CD4-positive, alpha-beta T cell treated with Interleukin-17A for 4 hours (primary cell): Measurements from ENCODE around the gene CLEC14A.

Experiments used
- DNase-seq: peaks from one replicate; pipeline ENCODE4 v3.0.0-alpha.2; 2020; ENCODE audit warnings: mixed read lengths

CLEC14A gene, protein sequence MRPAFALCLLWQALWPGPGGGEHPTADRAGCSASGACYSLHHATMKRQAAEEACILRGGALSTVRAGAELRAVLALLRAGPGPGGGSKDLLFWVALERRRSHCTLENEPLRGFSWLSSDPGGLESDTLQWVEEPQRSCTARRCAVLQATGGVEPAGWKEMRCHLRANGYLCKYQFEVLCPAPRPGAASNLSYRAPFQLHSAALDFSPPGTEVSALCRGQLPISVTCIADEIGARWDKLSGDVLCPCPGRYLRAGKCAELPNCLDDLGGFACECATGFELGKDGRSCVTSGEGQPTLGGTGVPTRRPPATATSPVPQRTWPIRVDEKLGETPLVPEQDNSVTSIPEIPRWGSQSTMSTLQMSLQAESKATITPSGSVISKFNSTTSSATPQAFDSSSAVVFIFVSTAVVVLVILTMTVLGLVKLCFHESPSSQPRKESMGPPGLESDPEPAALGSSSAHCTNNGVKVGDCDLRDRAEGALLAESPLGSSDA

GRCh38 chr14:38255673-38256532 is at the start of gene CLEC14A:
CLEC14A (minus strand) TSS chr14:38256093; CDS start chr14:38256022, 71 bp downstream.
- no peak for DNase-seq

GRCh38 chr14:38302966-38303365 is 47.1 kb upstream of the CLEC14A start:
- DNase-seq, result no peak

DNA sequence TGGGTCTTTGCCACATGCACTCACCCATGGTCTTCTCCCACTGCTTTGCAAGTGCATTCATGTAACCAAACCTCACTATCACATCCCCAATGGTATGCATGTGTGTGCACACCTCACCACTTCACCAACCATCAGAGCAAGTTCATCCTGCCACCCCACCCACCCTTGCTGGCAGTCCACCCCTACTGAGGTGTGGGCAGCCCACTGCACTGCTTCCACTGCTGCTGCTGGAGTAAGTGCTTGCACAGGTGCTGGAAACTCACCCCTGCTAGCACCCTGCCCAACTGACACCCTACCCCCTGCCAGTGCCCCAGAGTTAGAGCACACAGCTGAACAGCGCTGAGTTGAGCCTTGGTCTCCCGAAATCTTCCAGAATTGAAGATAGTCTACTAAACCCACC is 46.1 kb upstream of the CLEC14A start:
- no peak for DNase-seq

DNA sequence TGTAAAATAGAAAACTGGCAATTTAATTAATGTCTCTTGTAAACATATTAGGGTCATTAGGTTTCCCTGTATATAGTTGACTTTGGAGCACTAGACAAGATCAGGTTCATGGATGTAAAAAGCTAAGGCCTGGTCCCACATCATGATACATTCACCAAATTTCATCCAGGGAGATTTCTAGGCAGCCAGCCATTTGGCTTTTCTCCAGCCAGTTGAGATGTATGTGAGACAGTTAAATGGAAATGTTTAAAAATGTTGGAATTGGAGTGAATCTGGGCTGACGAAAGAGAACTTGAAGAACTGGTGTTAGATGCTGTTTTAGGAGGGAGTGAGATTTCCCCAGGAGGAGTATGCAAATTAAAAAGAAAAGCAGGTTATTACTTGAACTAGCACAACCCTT is 41.8 kb upstream of the CLEC14A start:
- DNase-seq, result no peak

GRCh38 chr14:38291681-38292467 is 36.0 kb upstream of the CLEC14A start:
- no peak for DNase-seq

DNA sequence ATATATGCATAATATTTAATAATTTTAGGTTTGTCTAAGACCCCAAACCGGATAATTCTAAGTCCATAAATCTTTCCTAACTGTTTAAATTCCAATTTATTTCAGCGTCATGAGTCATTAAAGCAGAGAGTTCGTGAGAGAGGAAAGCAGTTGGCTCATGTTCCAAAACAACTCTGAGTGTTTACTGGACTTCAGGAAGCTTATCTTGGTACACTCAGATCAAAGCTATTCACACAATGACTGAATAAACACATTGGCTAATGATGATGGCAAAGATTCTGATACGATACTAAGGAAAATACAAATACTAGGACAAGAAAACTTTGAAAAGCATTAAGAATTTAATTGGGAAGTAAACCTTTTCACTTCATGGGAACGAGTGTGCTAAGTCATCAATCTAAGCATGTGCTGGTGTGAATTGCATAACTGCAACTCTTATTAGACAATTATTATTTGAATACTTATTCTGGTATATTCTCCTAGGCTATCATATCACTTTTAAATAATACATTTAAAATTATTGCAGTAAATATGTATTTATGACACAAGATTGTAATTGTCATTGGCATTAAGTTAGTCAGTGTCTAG is 34.8 kb upstream of the CLEC14A start:
- no peak for DNase-seq

DNA sequence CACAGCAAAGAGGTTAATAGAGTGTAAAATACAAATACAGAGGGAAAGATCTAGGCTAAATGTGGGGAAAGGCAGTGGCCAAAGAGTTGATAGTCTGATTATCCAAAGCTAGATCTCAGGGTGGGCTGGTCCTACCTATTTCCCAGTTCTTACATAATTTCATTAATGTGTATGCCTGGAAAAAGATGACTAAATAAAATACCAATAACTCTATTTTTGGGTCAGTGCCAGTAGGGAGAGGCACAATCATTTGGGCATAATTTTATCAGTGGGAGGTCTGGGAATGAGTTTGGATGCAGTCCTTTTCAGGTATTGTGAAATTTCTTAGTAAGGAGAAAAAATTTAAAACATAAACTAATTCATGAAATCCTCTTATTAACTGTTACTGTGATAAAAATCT is 30.6 kb upstream of the CLEC14A start:
- no peak for DNase-seq

DNA sequence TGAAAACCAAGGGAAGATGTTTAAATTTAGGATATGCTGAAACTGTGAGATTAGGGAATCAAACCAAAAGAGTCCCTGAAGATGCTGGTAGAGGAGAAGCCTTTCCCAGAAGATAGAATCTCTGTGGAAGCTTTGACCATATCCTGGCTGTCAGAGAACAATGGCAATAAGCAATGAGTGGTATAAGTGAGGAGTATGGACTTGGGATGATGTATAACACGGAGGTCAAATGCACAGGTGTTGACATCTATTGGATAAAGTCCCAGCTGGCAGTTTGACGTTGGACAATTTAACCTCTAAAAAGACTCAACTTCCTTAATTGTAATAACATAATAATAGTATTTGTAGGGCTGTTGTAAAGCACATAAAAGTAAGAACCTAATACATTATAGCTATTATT is 30.1 kb upstream of the CLEC14A start:
- DNase-seq, result no peak

- DNase-seq, result no peak
Observed at GRCh38 chr14:38282936-38283335, 27.0 kb upstream of the CLEC14A start.

GRCh38 chr14:38280081-38280480 is 24.2 kb upstream of the CLEC14A start:
- DNase-seq, result no peak

DNA sequence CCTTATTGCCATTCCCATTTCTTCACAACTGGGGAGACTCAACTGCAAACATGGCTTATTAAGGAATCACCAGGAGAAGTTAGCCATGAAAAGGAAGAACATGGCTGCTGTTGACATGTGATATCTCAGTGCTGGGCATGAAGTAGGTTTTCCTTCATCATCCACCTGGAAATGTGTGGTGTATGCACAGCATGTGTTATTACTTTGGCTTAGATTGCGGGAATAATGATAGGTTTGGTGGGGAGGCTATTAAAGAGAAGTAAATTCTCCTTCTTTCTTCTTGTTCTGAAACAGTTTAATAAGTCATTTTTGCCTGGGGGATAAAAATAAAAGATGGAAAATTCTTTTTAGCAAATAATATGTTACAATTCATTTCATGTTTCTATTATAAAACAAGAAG is 23.7 kb upstream of the CLEC14A start:
- DNase-seq, result no peak

DNA sequence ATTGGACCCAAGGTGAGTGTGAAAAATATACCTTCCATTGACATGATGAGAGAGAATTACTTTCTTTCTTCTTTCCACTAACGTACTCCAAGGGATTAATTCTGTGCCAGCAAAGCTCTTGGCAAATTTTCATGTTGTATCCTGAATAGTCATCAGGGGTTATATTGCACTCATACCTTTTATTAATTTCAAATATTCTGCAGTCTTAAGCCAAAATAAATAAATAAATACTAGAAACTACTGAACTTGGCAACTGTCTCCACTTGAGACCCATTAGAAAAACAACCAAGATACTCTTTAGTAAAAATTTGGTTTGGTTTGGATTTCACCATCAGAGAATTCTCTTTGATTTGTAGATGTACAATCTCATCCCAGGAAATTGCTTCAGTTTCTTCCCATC is 22.1 kb upstream of the CLEC14A start:
- no peak for DNase-seq

DNA sequence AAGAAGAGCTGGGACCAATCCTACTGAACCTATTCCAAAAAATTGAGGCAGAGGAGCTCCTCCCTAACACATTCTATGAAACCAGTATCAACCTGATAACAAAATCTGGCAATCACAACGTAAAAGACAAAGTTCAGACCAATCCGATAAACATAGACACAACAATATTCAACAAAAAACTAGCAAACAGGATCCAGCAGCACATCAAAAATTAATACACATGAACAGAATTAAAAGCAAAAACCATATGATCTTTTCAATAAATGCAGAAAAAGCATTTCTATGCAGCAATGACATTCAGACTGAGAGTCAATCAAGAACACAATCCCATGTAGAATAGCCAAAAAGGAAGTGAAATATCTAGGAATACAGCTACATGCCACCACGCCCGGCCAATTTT is 7.0 kb upstream of the CLEC14A start:
- DNase-seq, result no peak

GRCh38 chr14:38261620-38262019 is 5.7 kb upstream of the CLEC14A start:
- DNase-seq, result no peak

- DNase-seq, result no peak
Observed at GRCh38 chr14:38257507-38257906, 1.6 kb upstream of the CLEC14A start.

DNA sequence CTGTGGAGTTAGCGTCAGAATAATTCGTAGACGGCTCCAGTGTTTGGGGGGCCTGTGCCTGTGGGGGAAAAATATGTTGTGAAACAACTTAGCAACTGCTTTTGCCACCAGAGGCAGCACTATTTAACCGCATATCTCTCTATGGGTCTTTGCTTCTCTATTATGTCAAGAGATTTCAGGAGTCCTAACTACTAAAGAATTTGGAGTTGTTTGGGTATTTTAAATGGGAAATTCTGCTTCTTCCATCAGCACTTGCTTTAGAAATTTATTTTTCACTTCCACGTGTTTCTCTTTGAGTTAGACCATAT is 594 bp upstream of the CLEC14A start:
- DNase-seq, result no peak

GRCh38 chr14:38255408-38255672 is 553 bp downstream of the CLEC14A start:
- no peak for DNase-seq

GRCh38 chr14:38254571-38255407 is 1.1 kb downstream of the CLEC14A start:
- DNase-seq, result no peak

GRCh38 chr14:38253676-38254075 is 2.2 kb downstream of the CLEC14A start:
- no peak for DNase-seq

GRCh38 chr14:38252066-38252710 is 3.7 kb downstream of the CLEC14A start:
- no peak for DNase-seq

DNA sequence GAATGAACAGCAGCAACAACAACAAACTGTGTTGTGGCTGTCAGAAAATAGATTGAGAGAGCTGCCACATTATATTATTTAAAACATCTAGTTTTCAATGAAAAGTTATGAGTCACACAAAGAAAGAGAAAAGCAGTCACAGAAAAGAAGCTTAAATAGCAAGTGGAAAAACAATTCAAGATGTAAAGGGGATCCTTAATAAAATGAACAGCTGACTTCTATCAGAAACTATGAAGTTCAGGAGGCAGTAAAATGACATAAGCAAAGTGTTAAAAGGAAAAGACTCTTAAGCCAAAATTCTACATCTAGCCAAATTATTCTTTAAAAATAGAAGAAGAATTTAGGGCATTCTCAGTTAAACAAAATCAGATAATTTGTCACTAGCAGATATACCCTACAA is 5.6 kb downstream of the CLEC14A start:
- DNase-seq, result no peak
